ENCODE measurements around the gene LEMD3. TPM values are rescaled to one million over a fixed set of nuclear protein-coding genes. Genes with fewer than 3 reads are reported as not detected.

Gene LEMD3
- total and polyA plus RNA-seq, 2 experiments from 2014 or later = 17.3 to 82.1 TPM

DNA sequence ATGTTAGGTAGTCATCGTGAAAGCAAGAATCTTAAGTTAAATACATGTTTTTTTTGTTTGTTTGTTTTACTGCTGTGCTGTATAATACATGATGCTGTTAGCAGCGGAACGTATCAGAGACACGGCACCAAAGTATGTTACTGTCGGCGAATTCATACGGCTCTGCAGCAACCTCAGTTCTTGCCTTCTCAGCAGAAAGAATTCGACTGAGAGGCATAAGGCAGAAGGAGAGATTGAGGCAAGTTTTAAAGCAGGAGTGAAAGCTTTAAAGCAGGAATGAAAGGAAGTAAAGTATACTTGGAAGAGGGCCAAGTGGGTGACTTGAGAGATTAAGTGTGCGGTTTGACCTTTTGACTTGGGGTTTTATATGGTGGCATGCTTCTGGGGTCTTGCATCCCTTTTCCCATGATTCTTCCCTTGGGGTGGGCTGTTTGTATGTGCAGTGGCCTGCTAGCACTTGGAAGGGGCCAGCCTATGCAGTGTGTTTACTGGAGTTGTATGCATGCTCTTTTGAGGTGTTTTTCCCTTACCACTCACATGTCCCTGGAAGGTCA is 23.7 kb downstream of the LEMD3 start:
- H3K36me3 ChIP-seq = no peaks in the 10 kb centered on the region
- peaks cover 10% of the 10 kb centered on the region for H3K4me1 ChIP-seq (ENCODE audit: low read depth)
- DNase-seq (ENCODE audit: low read depth in 1 of 2, low spot score in 1 of 2) = no peak
- no peak overlapping the region for H3K4me3 ChIP-seq
- H3K27me3 ChIP-seq = no peaks in the 10 kb centered on the region
- TF ChIP-seq CTCF (IDR thresholded peaks at IDR 0.05; ENCODE audit: low read depth, low read length) = no peak
- H3K9me3 ChIP-seq (ENCODE audit: low read depth) = no peaks in the 10 kb centered on the region
- H3K27ac ChIP-seq = peak overlapping the region; percentile 49

DNA sequence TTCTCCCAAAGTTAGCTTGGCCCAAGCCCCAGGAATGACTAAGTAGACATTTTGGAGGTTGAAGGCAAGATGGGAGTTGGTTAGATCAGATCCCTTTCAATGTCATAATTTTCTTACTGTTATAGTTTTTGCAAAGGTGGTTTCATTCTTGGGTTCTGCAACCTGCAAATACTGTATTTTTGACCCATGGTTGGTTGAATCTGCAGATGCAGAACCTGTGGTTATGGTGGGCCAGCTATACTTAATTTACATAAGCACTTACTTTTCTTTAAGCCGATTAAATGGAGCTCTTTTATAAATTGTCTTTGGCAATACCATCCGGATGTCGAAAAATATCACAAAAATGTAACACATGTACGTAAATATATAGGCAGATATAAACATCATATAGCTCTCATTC is 25.6 kb downstream of the LEMD3 start:
- no peak for TF ChIP-seq CTCF (IDR thresholded peaks at IDR 0.05; ENCODE audit: low read depth, low read length)
- H3K36me3 ChIP-seq = no peaks in the 10 kb centered on the region
- no peak overlapping the region for H3K4me3 ChIP-seq
- peaks cover 10% of the 10 kb centered on the region for H3K4me1 ChIP-seq (ENCODE audit: low read depth)
- H3K27me3 ChIP-seq = no peaks in the 10 kb centered on the region
- no peak overlapping the region for H3K27ac ChIP-seq
- no peak for DNase-seq (ENCODE audit: low read depth in 1 of 2, low spot score in 1 of 2)
- no peaks in the 10 kb centered on the region for H3K9me3 ChIP-seq (ENCODE audit: low read depth)

GRCh38 chr12:65195387-65196055 is 26.1 kb downstream of the LEMD3 start:
- H3K9me3 ChIP-seq (ENCODE audit: low read depth) = no peaks in the 10 kb centered on the region
- H3K4me3 ChIP-seq = no peak overlapping the region
- H3K27me3 ChIP-seq = no peaks in the 10 kb centered on the region
- H3K4me1 ChIP-seq (ENCODE audit: low read depth) = peaks cover 10% of the 10 kb centered on the region
- TF ChIP-seq CTCF (IDR thresholded peaks at IDR 0.05; ENCODE audit: low read depth, low read length) = no peak
- no peak overlapping the region for H3K27ac ChIP-seq
- DNase-seq (ENCODE audit: low read depth in 1 of 2, low spot score in 1 of 2) = no peak
- no peaks in the 10 kb centered on the region for H3K36me3 ChIP-seq

- TF ChIP-seq CTCF (IDR thresholded peaks at IDR 0.05; ENCODE audit: low read depth, low read length) = no peak
- no peak overlapping the region for H3K4me3 ChIP-seq
- no peak for DNase-seq (ENCODE audit: low read depth in 1 of 2, low spot score in 1 of 2)
- H3K27ac ChIP-seq = no peak overlapping the region
- no peaks in the 10 kb centered on the region for H3K27me3 ChIP-seq
- peaks cover 10% of the 10 kb centered on the region for H3K4me1 ChIP-seq (ENCODE audit: low read depth)
- no peaks in the 10 kb centered on the region for H3K9me3 ChIP-seq (ENCODE audit: low read depth)
- no peaks in the 10 kb centered on the region for H3K36me3 ChIP-seq
Measured at GRCh38 chr12:65196762-65197567, 27.6 kb downstream of the LEMD3 start.

DNA sequence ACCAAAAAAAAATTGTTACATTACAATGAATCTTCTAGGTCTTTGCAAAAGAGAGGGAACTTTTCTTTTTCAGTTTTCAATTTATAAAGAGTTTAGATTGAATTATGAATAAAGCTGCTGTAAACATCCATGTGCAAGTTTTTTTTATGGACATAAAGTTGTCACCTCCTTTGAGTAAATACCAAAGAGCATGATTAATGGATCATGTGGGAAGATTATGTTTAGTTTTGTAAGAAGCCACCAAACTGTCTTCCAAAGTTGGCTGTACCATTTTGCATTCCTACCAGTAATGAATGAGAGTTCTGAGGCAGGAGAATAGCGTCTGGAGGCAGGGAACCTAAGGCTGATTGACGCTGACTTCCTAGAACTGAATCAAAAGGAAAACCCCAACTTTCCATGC is 30.2 kb downstream of the LEMD3 start:
- H3K27me3 ChIP-seq = no peaks in the 10 kb centered on the region
- no peak for TF ChIP-seq CTCF (IDR thresholded peaks at IDR 0.05; ENCODE audit: low read depth, low read length)
- no peak for DNase-seq (ENCODE audit: low read depth in 1 of 2, low spot score in 1 of 2)
- no peaks in the 10 kb centered on the region for H3K36me3 ChIP-seq
- no peaks in the 10 kb centered on the region for H3K9me3 ChIP-seq (ENCODE audit: low read depth)
- no peak overlapping the region for H3K4me3 ChIP-seq
- H3K4me1 ChIP-seq (ENCODE audit: low read depth) = peaks cover 7% of the 10 kb centered on the region
- H3K27ac ChIP-seq = no peak overlapping the region
